T follicular helper cell (primary cell): Measurements from ENCODE around the gene ZBTB25.

Source experiments
- DNase-seq: peaks from one replicate; pipeline ENCODE4 v3.0.0-alpha.2; 2020; ENCODE audit warnings: low read depth

ZBTB25 gene

GRCh38 chr14:64478634-64479250 is 24.9 kb downstream of the ZBTB25 start:
- DNase-seq: no peak

GRCh38 chr14:64476438-64476837 is 27.2 kb downstream of the ZBTB25 start:
- no peak for DNase-seq

GRCh38 chr14:64475585-64476273 is 27.9 kb downstream of the ZBTB25 start:
- DNase-seq: no peak

GRCh38 chr14:64474698-64475097 is 28.9 kb downstream of the ZBTB25 start:
- DNase-seq: no peak

GRCh38 chr14:64474041-64474440 is 29.6 kb downstream of the ZBTB25 start:
- DNase-seq: no peak

- DNase-seq: no peak
These were observed 35.2 kb downstream of the ZBTB25 start for GRCh38 chr14:64468451-64468850.

- DNase-seq: no peak
These were observed 36.1 kb downstream of the ZBTB25 start for GRCh38 chr14:64467566-64467965.

- no peak for DNase-seq
These were observed 36.5 kb downstream of the ZBTB25 start for GRCh38 chr14:64467101-64467500.

GRCh38 chr14:64465831-64466554 is 37.6 kb downstream of the ZBTB25 start:
- DNase-seq: no peak

- peak; percentile 61 for DNase-seq
These were observed 38.3 kb downstream of the ZBTB25 start, which contains the start of gene AKAP5 for GRCh38 chr14:64465191-64465822. AKAP5 (plus strand) TSS chr14:64465499; CDS start chr14:64468395, 2,896 bp downstream.

GRCh38 chr14:64464651-64465050 is 39.0 kb downstream of the ZBTB25 start:
- DNase-seq: no peak

GRCh38 chr14:64463873-64464272 is 39.8 kb downstream of the ZBTB25 start:
- DNase-seq: no peak

- no peak for DNase-seq
These were observed 40.4 kb downstream of the ZBTB25 start for GRCh38 chr14:64463195-64463594.

- no peak for DNase-seq
These were observed 42.4 kb downstream of the ZBTB25 start for GRCh38 chr14:64461221-64461620.

- no peak for DNase-seq
These were observed 44.1 kb downstream of the ZBTB25 start for GRCh38 chr14:64459405-64460136.

- DNase-seq: no peak
These were observed 49.0 kb downstream of the ZBTB25 start for GRCh38 chr14:64454671-64455070.

GRCh38 chr14:64450255-64450654 is 53.4 kb downstream of the ZBTB25 start:
- no peak for DNase-seq

GRCh38 chr14:64447876-64448670 is 55.6 kb downstream of the ZBTB25 start:
- no peak for DNase-seq

- DNase-seq: no peak
These were observed 58.4 kb downstream of the ZBTB25 start for GRCh38 chr14:64444984-64445845.

- DNase-seq: no peak
These were observed 59.5 kb downstream of the ZBTB25 start for GRCh38 chr14:64444140-64444539.
